GM12878 (cell line): ENCODE measurements around the gene MRNIP. TPM values are rescaled to one million over a fixed set of nuclear protein-coding genes. Genes with fewer than 3 reads are reported as not detected.
A peak's percentile ranks its signal among the peaks of the same experiment; 100 is the strongest.

Experiments
- ATAC-seq: fragments of 200-7000 bp; cut with Tn5 transposase; 3 replicates; pipeline ENCODE4 v1.9.1; 2020; ENCODE audit warnings: mild to moderate bottlenecking, moderate library complexity
- BruUV-seq: library from RNA; stranded (reverse); fragments of 400-500 nt; replicated peaks from 2 replicates; lab custom pipeline; 2021; lab: Mats Ljungman, UMichigan
- CTCF ChIA-PET: fragments of 300-600 bp; sonication (Branson Sonifier 250); formaldehyde crosslinking; extraction: SDS; loops from one replicate; lab custom pipeline; 2021; ENCODE audit warnings: inconsistent platforms; lab: Yijun Ruan, JAX
- POLR2A ChIA-PET: fragments of 350-600 bp; formaldehyde crosslinking; extraction: SDS; loops from one replicate; lab custom pipeline; 2021; ENCODE audit warnings: inconsistent platforms; lab: Charles Lee
- RAD21 ChIA-PET: fragments of 300-600 bp; sonication (Branson Sonifier 250); formaldehyde crosslinking; loops from one replicate; lab custom pipeline; 2023; ENCODE audit warnings: antibody characterized with exemption; ENCODE audit not compliant: unreplicated experiment; lab: Charles Lee
- SMC1A ChIA-PET: fragments of 300-600 bp; sonication (Branson Sonifier 250); formaldehyde crosslinking; loops from one replicate; lab custom pipeline; 2023; ENCODE audit not compliant: unreplicated experiment, uncharacterized antibody; lab: Charles Lee
- DNase-seq: peaks from one replicate; pipeline ENCODE4 v3.0.0-alpha.2; 2011; ENCODE audit warnings: low read depth, low spot score
- FAIRE-seq: peaks from 3 replicates; lab custom pipeline; 2011; peaks lifted over from hg19 to GRCh38; lab: Jason Lieb, UNC
- H2AFZ ChIP-seq: 2 replicates; pipeline ENCODE4 v1.6.0; 2011; ENCODE audit warnings: low read depth, low read length, control low read depth; ENCODE audit not compliant: control insufficient read depth
- H3K27ac ChIP-seq: 2 replicates; pipeline ENCODE4 v1.5.1; 2011; ENCODE audit warnings: control low read depth; ENCODE audit not compliant: control insufficient read depth, insufficient read depth
- H3K27me3 ChIP-seq, 2 experiments: replicated peaks in 1 of 2; 2 replicates each; pipeline versions ENCODE4 v1.6.0 to v1.6.1; 2011; ENCODE audit warnings: low read length in 1 of 2; ENCODE audit not compliant: control insufficient read depth in 2 of 2, insufficient read depth in 2 of 2
- H3K36me3 ChIP-seq, 2 experiments: 2 replicates each; pipeline ENCODE4 v1.5.1; 2011; ENCODE audit warnings: low read length in 1 of 2; ENCODE audit not compliant: control insufficient read depth in 2 of 2, insufficient read depth in 2 of 2
- H3K4me1 ChIP-seq: 2 replicates; pipeline ENCODE4 v1.6.1; 2011; ENCODE audit warnings: mild to moderate bottlenecking, low read length, moderate library complexity, mixed read lengths; ENCODE audit not compliant: control insufficient read depth, insufficient read depth
- H3K4me2 ChIP-seq: 2 replicates; pipeline ENCODE4 v1.6.0; 2011; ENCODE audit warnings: control low read depth; ENCODE audit not compliant: control insufficient read depth, insufficient read depth
- H3K4me3 ChIP-seq: fragments of 200-600 bp; sonication (generic); 2 replicates; pipeline ENCODE4 v1.5.1; 2016
- H3K79me2 ChIP-seq: 2 replicates; pipeline ENCODE4 v1.6.0; 2011; ENCODE audit warnings: low read length; ENCODE audit not compliant: control insufficient read depth, insufficient read depth
- H3K9ac ChIP-seq: 2 replicates; pipeline ENCODE4 v1.8.0; 2011; ENCODE audit warnings: low read length, control low read depth, mixed read lengths; ENCODE audit not compliant: control insufficient read depth, insufficient read depth
- H3K9me3 ChIP-seq: replicated peaks from 3 replicates; pipeline ENCODE4 v1.5.1; 2011; ENCODE audit warnings: mild to moderate bottlenecking, low read length; ENCODE audit not compliant: control insufficient read depth, insufficient read depth
- H4K20me1 ChIP-seq: 2 replicates; pipeline ENCODE4 v1.6.0; 2011; ENCODE audit not compliant: control insufficient read depth, insufficient read depth
- BACH1 ChIP-seq: fragments of 450-650 bp; IDR thresholded peaks from 2 replicates; pipeline ENCODE4 v1.6.1; 2017; ENCODE audit warnings: mild to moderate bottlenecking, borderline replicate concordance
- GABPA ChIP-seq: IDR thresholded peaks from 2 replicates; pipeline ENCODE4 v1.6.1; 2014; ENCODE audit warnings: antibody characterized with exemption, low read depth, mild to moderate bottlenecking, inconsistent platforms
- HSF1 ChIP-seq: fragments of 150-350 bp; IDR thresholded peaks from 2 replicates; pipeline ENCODE4 v1.6.1; 2014; ENCODE audit warnings: mild to moderate bottlenecking, low read depth, low read length
- KDM1A ChIP-seq: fragments of 200-600 bp; sonication (generic); IDR thresholded peaks from 2 replicates; pipeline ENCODE4 v1.6.1; 2016; ENCODE audit warnings: borderline replicate concordance
- POLR2A ChIP-seq: IDR thresholded peaks from 2 replicates; pipeline ENCODE4 v1.6.1; 2011; ENCODE audit warnings: low read depth, mild to moderate bottlenecking, low read length
- POLR2AphosphoS5 ChIP-seq: IDR thresholded peaks from 2 replicates; pipeline ENCODE4 v1.6.1; 2011; ENCODE audit warnings: mild to moderate bottlenecking, low read length, inconsistent platforms
- RUNX3 ChIP-seq: IDR thresholded peaks from 2 replicates; pipeline ENCODE4 v1.6.1; 2012; ENCODE audit warnings: low read length, inconsistent platforms
- SMARCA5 ChIP-seq: fragments of 450-650 bp; IDR thresholded peaks from 2 replicates; pipeline ENCODE4 v1.6.1; 2017; ENCODE audit warnings: mild to moderate bottlenecking
- SP1 ChIP-seq: IDR thresholded peaks from one replicate; pipeline ENCODE4 v1.6.1; 2011; ENCODE audit warnings: low read depth, low read length
- YY1 ChIP-seq: IDR thresholded peaks from 2 replicates; pipeline ENCODE4 v1.6.1; 2011; ENCODE audit warnings: low read depth, mild to moderate bottlenecking, low read length
- ZBTB33 ChIP-seq: fragments of 450-650 bp; IDR thresholded peaks from 2 replicates; pipeline ENCODE4 v1.6.1; 2017; ENCODE audit warnings: mild to moderate bottlenecking
- WGBS: methylation state at CpG from one replicate; pipeline ENCODE4 v1.1.6; 2016; ENCODE audit warnings: low lambda C conversion rate; ENCODE audit not compliant: insufficient replicate concordance, insufficient coverage; ENCODE audit errors: missing lambda C conversion rate; 5-methylcytosine and 5-hydroxymethylcytosine counted together
- in situ Hi-C: fragments of 300-500 bp; cut with MboI; formaldehyde crosslinking; loops from 9 replicates; pipeline ENCODE4 v1.14.3; 2018; ENCODE audit warnings: mixed read lengths
- intact Hi-C: fragments of 100-400 bp; cut with micrococcal nuclease; formaldehyde crosslinking; loops from one replicate; pipeline ENCODE4 v1.14.2; 2022; ENCODE audit not compliant: unreplicated experiment
- polyA plus RNA-seq, 11 experiments: library from polyadenylated mRNA; depleted of rRNA in 4 of 11; unstranded in 6 of 11; stranded (reverse) in 5 of 11; fragments of >200 nt; fragmentation: Nextera tagmentation in 4 of 11; fragmentation: Illumina TruSeq in 1 of 11; extraction: Ambion mirVana in 4 of 11; extraction: Trizol in 1 of 11; gene quantifications; 1 replicate in 1 of 11; 2 replicates in 10 of 11; pipeline versions ENCODE4 v1.2.1 to v1.2.3, GENCODE V29; 2011 to 2016; ENCODE audit warnings: inconsistent platforms in 2 of 11, missing spikeins in 2 of 11, low read depth in 1 of 11
- total RNA-seq, 4 experiments: library from RNA; depleted of rRNA in 3 of 4; stranded (reverse); fragments of >200 nt in 3 of 4; fragmentation: Illumina TruSeq in 1 of 4; extraction: Trizol in 1 of 4; gene quantifications; 2 replicates each; pipeline versions ENCODE4 v1.2.1 to v1.2.3, GENCODE V29; 2013 to 2021
- TF ChIP-seq, protein P1 (sequence below): fragments of 450-650 bp; formaldehyde crosslinking; IDR thresholded peaks from 2 replicates; pipeline ENCODE4 v1.4.0; 2022; ENCODE audit warnings: mild to moderate bottlenecking, moderate library complexity
- TF ChIP-seq, protein P2 (sequence below), 3 experiments: IDR thresholded peaks in 2 of 3; conservative IDR thresholded peaks in 1 of 3; 2 replicates each; pipeline ENCODE4 v1.5.1; 2011; ENCODE audit warnings: low read depth in 3 of 3, low read length in 3 of 3, mild to moderate bottlenecking in 3 of 3, control low read depth in 2 of 3, moderate library complexity in 2 of 3, inconsistent platforms in 1 of 3, mixed read lengths in 1 of 3; ENCODE audit not compliant: control insufficient read depth in 2 of 3, insufficient read depth in 1 of 3; ENCODE audit errors: extremely low read depth in 1 of 3

Gene MRNIP
- total and polyA plus RNA-seq, 10 of the 15 experiments (the other 5 are each of a cell fraction or from before 2014, with no cell fraction given), result 2.4 to 30.4 (median 13.1) TPM

GRCh38 chr5:179907556-179908324 lies 49.1 kb upstream of the MRNIP start, which contains the start of gene TBC1D9B:
Gene TBC1D9B (minus strand): TSS chr5:179907897. CDS start chr5:179907821, 76 bp downstream.
- ChIA-PET CTCF (interaction anchor here (0.6 to 2.6 kb wide), 5 partner anchors 88 to 229 kb away, joined by 3 to 19 read pairs (median 5); partner anchors contain the start of genes LTC4S and SQSTM1), POLR2A (interaction anchor here (0.6 to 0.7 kb wide), 2 partner anchors 226 to 295 kb away, joined by 3 to 5 read pairs; no protein-coding TSS in a partner anchor), SMC1A (interaction anchor here (1.1 to 2.4 kb wide), 3 partner anchors 55 to 106 kb away, joined by 3 to 9 read pairs (median 4); no protein-coding TSS in a partner anchor), RAD21 (interaction anchor here (1.0 to 1.1 kb wide), 3 partner anchors 102 to 175 kb away, joined by 4 to 6 read pairs (median 6); partner anchors contain the start of gene MAML1)
- Histone ChIP-seq H3K27me3 (no peaks in the 10 kb centered on the region), H3K4me1 (peaks cover 12% of the 10 kb centered on the region), H3K79me2 (peaks cover 18% of the 10 kb centered on the region), H3K4me2 (peak within 1 kb of the TSS; percentile 89), H3K9me3 (no peaks in the 10 kb centered on the region), H2AFZ (peak within 1 kb of the TSS; percentile 95), H3K9ac (peak within 1 kb of the TSS; percentile 75), H3K36me3 (peaks cover 1 to 5% of the 10 kb centered on the region in 2 experiments; a peak in 2 of 4 replicates), H3K4me3 (peak within 1 kb of the TSS; percentile 94), H4K20me1 (no peaks in the 10 kb centered on the region), H3K27ac (peak within 1 kb of the TSS; percentile 56; the same call in 1 of the 2 replicates)
- WGBS, result 16% methylated on average over 13 of the region's 105 CpGs
- no peak for DNase-seq
- in situ Hi-C loops (no loop called here), intact Hi-C loops (loop anchor here (2.0 to 5.0 kb wide), 2 partner anchors 49 to 100 kb away; partner anchors contain the start of genes MGAT4B and MRNIP)
- peak; percentile 93 for ATAC-seq
- no peak for FAIRE-seq
- BruUV-seq, result no TSS peak
- TF ChIP-seq POLR2A (peak; percentile 85), YY1 (0 out of 2 replicates have a peak, but pooled peaks have one; percentile 13), KDM1A (no peak), BACH1 (peak; percentile 64; the same call in 1 of the 2 replicates), RUNX3 (no peak), GABPA (no peak), HSF1 (no peak), SMARCA5 (peak; percentile 81; the same call in 1 of the 2 replicates), ZBTB33 (peak; percentile 87), POLR2AphosphoS5 (peak; percentile 45; the same call in 1 of the 2 replicates), SP1 (peak; percentile 21)
- TF ChIP-seq, protein P1, sequence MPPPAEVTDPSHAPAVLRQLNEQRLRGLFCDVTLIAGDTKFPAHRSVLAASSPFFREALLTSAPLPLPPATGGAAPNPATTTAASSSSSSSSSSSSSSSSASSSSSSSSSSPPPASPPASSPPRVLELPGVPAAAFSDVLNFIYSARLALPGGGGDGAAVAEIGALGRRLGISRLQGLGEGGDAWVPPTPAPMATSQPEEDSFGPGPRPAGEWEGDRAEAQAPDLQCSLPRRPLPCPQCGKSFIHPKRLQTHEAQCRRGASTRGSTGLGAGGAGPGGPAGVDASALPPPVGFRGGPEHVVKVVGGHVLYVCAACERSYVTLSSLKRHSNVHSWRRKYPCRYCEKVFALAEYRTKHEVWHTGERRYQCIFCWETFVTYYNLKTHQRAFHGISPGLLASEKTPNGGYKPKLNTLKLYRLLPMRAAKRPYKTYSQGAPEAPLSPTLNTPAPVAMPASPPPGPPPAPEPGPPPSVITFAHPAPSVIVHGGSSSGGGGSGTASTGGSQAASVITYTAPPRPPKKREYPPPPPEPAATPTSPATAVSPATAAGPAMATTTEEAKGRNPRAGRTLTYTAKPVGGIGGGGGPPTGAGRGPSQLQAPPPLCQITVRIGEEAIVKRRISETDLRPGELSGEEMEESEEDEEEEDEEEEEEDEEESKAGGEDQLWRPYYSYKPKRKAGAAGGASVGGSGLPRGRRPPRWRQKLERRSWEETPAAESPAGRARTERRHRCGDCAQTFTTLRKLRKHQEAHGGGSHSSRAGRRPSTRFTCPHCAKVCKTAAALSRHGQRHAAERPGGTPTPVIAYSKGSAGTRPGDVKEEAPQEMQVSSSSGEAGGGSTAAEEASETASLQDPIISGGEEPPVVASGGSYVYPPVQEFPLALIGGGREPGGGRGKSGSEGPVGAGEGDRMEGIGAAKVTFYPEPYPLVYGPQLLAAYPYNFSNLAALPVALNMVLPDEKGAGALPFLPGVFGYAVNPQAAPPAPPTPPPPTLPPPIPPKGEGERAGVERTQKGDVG (CRISPR knock-in tag), result no peak
- TF ChIP-seq, protein P2, sequence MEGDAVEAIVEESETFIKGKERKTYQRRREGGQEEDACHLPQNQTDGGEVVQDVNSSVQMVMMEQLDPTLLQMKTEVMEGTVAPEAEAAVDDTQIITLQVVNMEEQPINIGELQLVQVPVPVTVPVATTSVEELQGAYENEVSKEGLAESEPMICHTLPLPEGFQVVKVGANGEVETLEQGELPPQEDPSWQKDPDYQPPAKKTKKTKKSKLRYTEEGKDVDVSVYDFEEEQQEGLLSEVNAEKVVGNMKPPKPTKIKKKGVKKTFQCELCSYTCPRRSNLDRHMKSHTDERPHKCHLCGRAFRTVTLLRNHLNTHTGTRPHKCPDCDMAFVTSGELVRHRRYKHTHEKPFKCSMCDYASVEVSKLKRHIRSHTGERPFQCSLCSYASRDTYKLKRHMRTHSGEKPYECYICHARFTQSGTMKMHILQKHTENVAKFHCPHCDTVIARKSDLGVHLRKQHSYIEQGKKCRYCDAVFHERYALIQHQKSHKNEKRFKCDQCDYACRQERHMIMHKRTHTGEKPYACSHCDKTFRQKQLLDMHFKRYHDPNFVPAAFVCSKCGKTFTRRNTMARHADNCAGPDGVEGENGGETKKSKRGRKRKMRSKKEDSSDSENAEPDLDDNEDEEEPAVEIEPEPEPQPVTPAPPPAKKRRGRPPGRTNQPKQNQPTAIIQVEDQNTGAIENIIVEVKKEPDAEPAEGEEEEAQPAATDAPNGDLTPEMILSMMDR (IDR thresholded peaks at IDR 0.05 in 2 of 3, conservative IDR thresholded peaks at IDR 0.05 in 1 of 3; ENCODE audit: control insufficient read depth in 2 of 3, extremely low read depth in 1 of 3, insufficient read depth in 1 of 3, low read depth in 3 of 3, low read length in 3 of 3), result peak in 2 of 3 experiments; percentile 27 to 47; a peak in 2 of 6 replicates
